GM06990 (cell line): ENCODE measurements around the gene TENM4.

ENCODE experiments used
- DNase-seq: peaks from one replicate; pipeline ENCODE4 v3.0.0-alpha.2; 2011; ENCODE audit not compliant: insufficient read length; ENCODE audit errors: extremely low read depth
- H3K27me3 ChIP-seq: replicated peaks from 2 replicates; pipeline ENCODE4 v1.6.0; 2011; ENCODE audit warnings: low read length; ENCODE audit not compliant: control insufficient read depth, insufficient read depth
- H3K36me3 ChIP-seq: 2 replicates; pipeline ENCODE4 v1.5.1; 2011; ENCODE audit warnings: low read length; ENCODE audit not compliant: control insufficient read depth, insufficient read depth
- H3K4me3 ChIP-seq: replicated peaks from 2 replicates; pipeline ENCODE4 v1.5.1; 2011; ENCODE audit warnings: low read depth, mild to moderate bottlenecking, control low read depth, low read length
- TF ChIP-seq, protein P1 (sequence below): IDR thresholded peaks from 2 replicates; pipeline ENCODE4 v1.5.1; 2011; ENCODE audit warnings: low read length, control low read depth, mild to moderate bottlenecking, inconsistent platforms; ENCODE audit not compliant: insufficient read depth, poor library complexity, severe bottlenecking

The TENM4 gene

GRCh38 chr11:78633516-78634310 is 807.1 kb downstream of the TENM4 start:
- no peak for DNase-seq
- H3K27me3 ChIP-seq: 0 out of 2 replicates have a peak, but pooled peaks cover 2% of the 10 kb centered on the region

DNA sequence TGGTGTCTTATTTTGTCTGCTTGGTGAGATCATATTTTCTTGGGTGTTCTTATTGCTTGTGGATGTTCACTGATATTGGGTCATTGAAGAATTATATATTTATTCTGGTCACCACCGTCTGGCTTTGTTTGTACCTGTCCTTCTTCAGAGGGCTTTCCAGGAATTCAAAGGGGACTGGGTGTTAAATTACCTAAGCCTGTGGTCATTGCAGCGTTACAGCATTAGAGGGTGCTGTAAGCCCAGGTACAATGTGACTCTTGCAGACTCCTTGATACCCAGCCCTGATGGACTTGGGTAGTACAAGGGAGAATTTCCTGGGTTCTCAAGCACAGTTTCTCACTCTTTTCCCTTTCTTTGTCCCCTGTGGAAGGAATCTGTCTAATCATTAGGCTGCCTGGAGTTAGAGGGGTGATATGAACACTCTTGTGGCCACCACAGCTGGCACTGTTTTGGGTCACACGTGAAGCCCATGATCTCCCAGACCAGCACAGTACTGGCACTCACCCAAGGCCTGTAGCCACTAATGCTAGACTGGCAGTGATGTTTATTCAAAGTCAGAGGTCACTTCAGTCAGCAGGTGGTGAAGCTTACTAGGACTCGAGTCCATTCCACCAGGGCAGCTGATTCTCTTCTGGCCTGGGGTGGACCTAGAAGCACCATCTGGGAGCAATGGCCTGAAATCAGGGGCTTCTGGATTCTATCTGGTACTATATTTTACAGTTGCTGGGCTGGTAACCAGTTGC is 810.1 kb downstream of the TENM4 start:
- TF ChIP-seq, protein P1, sequence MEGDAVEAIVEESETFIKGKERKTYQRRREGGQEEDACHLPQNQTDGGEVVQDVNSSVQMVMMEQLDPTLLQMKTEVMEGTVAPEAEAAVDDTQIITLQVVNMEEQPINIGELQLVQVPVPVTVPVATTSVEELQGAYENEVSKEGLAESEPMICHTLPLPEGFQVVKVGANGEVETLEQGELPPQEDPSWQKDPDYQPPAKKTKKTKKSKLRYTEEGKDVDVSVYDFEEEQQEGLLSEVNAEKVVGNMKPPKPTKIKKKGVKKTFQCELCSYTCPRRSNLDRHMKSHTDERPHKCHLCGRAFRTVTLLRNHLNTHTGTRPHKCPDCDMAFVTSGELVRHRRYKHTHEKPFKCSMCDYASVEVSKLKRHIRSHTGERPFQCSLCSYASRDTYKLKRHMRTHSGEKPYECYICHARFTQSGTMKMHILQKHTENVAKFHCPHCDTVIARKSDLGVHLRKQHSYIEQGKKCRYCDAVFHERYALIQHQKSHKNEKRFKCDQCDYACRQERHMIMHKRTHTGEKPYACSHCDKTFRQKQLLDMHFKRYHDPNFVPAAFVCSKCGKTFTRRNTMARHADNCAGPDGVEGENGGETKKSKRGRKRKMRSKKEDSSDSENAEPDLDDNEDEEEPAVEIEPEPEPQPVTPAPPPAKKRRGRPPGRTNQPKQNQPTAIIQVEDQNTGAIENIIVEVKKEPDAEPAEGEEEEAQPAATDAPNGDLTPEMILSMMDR: no peak
- no peaks in the 10 kb centered on the region for H3K36me3 ChIP-seq
- no peak for DNase-seq
- H3K4me3 ChIP-seq: no peak overlapping the region
- 0 out of 2 replicates have a peak, but pooled peaks cover 2% of the 10 kb centered on the region for H3K27me3 ChIP-seq

More at GRCh38 chr11:78633516-78634310, 807.1 kb downstream of the TENM4 start:
- TF ChIP-seq, protein P1: no peak
- no peaks in the 10 kb centered on the region for H3K36me3 ChIP-seq
- no peak overlapping the region for H3K4me3 ChIP-seq

DNA sequence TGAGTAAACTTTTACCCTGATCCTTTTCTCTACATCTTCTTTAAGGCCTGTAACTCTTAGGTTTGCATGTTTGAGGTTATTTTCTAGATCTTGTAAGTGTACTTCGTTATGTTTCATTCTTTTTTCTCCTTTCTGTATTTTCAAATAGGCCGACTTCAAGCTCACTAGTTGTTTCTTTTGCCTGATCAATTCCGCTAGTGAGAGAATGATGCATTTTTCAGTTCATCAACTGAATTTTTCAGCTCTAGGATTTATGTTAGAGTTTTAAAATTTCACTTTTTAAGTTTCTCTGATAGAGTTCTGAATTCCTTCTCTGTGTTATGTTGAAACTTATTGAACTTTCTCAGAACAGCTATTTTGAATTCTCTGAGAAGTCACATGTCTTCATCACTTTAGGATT is 810.7 kb downstream of the TENM4 start:
- H3K36me3 ChIP-seq: no peaks in the 10 kb centered on the region
- TF ChIP-seq, protein P1: no peak
- DNase-seq: no peak
- H3K4me3 ChIP-seq: no peak overlapping the region
- H3K27me3 ChIP-seq: 0 out of 2 replicates have a peak, but pooled peaks cover 2% of the 10 kb centered on the region

- Histone ChIP-seq H3K27me3 (no peaks in the 10 kb centered on the region), H3K36me3 (no peaks in the 10 kb centered on the region), H3K4me3 (no peak overlapping the region)
- no peak for DNase-seq
- TF ChIP-seq, protein P1: no peak
Observed at GRCh38 chr11:78622666-78623065, 818.2 kb downstream of the TENM4 start.

DNA sequence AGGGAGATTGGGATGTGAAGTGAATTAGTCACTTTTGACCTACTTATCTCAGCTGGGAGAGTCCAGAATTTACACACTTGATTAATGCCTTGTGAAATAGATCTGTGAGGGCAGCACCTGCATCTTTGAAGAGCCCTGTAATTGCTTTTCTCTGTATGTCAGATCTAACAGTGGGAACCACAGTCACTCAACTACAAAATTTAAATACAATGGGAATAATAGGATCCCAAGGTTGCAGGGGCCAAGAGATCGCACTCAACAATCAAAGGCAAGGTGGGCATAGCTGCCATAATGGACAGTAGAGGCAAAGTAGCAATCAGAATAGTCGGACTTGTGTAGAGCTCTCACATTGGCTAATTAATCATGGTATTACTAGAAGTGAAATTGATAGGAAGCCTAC is 820.7 kb downstream of the TENM4 start:
- DNase-seq: no peak
- Histone ChIP-seq H3K27me3 (no peaks in the 10 kb centered on the region), H3K4me3 (no peak overlapping the region), H3K36me3 (no peaks in the 10 kb centered on the region)
- TF ChIP-seq, protein P1: no peak
